GM20000 (cell line): ENCODE results near the gene VWA8.
"Not testable (repeated sequence)": the region's sequence is repeated elsewhere in the genome, so short reads cannot be mapped to it uniquely, and the experiment has no call there.

Experiments
- DNase-seq: peaks from one replicate; pipeline ENCODE4 v3.0.0; 2012; ENCODE audit warnings: low spot score
- TF ChIP-seq, protein P1 (sequence below): IDR thresholded peaks from 2 replicates; pipeline ENCODE4 v1.5.1; 2012; ENCODE audit warnings: mild to moderate bottlenecking, control low read depth; ENCODE audit errors: extremely low read depth, missing control alignments

Gene VWA8

DNA sequence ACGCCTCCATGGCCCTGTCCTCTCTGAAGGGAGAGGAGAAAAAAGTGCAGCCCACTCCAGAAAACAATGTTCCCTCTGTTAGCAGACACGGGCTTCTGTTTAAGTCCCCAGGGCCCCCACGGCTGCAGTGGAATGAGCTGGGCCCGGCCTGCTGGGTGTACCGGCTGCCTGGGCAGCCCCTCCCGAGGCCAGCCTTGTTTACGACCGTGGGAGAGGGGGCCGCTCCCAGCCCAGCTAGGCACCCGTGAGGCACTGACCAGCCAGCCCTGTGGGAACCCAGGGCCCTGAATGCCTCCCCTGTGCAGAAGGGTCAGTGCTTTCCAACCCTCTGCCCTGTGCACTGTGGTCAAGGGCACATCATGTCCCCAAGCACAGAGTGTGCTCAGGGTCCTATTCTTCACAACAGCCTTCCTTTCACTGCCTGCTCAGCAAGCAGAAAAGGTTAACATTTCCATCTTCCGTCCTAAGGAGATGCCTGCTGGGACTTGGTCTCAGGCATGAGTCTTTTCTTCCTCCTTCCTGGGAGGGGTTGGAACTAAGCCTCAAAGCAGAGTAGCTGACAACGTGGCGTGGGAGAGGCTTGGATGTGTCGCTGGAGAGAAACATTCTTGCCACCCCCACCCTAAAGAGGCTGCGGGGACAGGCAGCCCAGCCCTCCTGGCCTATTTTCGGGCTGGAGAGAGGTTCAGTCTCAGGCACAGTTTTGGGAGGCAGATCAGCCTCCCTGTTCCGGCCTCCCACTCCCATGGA lies 413.5 kb downstream of the VWA8 start:
- DNase-seq, result no peak
- TF ChIP-seq, protein P1, sequence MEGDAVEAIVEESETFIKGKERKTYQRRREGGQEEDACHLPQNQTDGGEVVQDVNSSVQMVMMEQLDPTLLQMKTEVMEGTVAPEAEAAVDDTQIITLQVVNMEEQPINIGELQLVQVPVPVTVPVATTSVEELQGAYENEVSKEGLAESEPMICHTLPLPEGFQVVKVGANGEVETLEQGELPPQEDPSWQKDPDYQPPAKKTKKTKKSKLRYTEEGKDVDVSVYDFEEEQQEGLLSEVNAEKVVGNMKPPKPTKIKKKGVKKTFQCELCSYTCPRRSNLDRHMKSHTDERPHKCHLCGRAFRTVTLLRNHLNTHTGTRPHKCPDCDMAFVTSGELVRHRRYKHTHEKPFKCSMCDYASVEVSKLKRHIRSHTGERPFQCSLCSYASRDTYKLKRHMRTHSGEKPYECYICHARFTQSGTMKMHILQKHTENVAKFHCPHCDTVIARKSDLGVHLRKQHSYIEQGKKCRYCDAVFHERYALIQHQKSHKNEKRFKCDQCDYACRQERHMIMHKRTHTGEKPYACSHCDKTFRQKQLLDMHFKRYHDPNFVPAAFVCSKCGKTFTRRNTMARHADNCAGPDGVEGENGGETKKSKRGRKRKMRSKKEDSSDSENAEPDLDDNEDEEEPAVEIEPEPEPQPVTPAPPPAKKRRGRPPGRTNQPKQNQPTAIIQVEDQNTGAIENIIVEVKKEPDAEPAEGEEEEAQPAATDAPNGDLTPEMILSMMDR, result no peak

DNA sequence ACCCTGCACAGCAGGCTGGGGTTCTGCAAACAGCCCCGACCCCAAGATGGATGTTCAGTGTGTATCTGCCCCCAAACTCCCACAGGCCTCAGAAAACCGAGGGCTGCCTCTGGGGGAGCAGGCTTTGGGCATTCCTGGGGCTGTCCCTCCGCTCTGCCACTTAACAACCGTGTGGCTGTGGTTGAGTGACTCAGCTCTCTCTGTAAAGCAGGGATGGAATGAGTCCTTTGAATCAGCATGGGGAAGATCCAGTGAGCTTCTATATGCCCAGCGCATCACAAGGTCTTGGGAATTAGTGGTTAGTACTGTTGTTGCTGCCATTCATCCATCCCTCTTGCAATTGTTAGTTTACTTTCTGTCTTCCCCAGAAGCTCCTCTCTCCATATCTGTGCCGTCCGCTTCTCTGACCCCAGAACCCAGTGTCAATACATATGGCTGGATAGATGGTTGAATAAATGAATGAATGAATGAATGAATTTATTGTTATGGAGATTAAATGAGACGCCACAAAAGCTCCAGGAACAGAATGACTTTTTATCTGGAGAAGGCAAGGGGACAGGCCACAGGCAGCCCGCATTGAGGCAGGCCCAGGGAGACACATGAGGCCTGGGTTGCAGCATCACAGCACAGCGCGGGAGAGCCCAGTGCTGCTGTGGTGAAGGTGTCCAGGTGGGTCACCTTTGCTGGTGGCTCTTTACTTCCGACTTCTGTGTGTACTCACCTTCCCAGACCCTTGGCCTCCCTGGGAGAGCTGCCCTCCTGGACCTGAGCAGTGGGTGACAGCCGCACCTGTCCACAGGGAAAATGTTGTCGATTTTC lies 414.3 kb downstream of the VWA8 start:
- TF ChIP-seq, protein P1, result no peak
- DNase-seq, result no peak

DNA sequence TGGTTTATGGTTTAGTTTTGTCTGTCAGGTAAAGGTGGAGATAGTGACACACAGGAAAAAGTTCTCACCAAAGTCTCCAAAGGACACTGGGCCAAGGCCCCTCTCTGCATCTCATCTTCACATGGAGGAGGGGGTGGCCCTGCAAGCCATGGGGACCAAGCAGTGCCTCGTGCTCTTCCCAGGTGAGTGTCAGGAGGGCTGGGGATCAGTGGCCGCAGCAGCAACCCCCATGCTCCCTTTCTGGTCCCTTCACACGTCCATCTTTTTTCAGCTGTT lies 415.5 kb downstream of the VWA8 start:
- DNase-seq, result no peak
- TF ChIP-seq, protein P1, result no peak

DNA sequence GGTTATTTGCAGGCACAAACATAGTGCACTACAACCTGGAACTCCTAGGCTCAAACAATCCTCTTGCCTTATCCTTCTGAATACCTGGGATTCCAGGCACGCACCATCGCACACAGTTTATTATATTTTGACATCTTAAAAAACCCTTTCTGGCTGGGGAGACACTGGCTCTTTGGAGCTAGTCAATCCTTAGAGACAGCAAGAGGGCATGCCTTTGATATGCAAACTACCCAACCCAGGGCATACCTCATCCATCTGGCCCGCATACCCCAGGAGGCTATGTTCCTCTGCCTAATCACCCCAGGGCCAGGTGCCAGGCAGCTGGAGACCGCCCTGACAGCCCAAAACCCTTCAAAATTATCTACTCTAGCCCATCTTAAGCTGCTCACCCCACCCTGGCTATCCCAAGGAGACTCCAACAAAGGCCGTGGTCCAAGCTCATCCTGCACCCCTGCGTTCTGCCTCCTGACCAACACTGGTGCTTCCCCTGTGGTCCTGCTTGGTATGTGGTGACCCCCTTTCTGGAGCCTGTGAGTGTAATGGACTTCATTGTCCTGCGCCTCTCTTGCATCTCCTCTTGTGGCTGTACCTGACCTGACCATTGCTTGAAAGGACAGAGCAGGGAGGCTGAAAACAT lies 417.1 kb downstream of the VWA8 start:
- TF ChIP-seq, protein P1, result no peak
- no peak for DNase-seq

DNA sequence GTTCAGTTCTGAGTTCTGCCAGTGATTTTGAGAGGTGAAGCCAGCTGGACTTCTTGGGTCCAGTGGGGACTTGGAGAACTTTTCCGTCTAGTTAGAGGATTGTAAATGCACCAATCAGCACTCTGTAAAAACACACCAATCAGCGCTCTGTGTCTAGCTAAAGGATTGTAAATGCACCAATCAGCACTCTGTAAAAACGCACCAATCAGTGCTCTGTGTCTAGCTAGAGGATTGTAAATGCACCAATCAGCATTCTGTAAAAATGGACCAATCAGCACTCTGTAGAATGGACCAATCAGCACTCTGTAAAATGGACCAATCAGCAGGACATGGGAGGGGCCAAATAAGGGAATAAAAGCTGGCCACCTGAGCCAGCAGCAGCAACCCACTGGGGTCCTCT lies 418.1 kb downstream of the VWA8 start:
- not testable (repeated sequence) for DNase-seq

DNA sequence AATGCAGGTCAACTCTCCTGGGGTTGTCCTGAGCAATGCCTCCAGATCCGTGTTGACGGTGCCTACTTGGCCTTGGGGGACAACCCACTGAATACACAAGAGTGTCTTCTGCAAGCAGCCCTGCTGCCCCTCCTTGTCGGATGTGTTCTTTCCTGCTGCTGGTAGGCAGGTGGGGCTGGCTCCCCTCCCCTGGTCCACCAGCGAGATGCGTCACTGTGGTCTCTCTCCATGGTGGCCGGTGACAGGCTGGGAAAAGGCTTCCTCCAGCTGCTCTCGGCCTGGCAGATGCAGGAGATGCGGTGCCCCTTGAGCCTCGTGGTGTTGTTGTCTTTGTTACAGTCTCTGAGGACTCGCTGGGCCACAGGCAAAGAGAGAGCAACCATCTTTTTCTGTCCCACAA lies 418.6 kb downstream of the VWA8 start:
- no peak for DNase-seq
- TF ChIP-seq, protein P1, result no peak

DNA sequence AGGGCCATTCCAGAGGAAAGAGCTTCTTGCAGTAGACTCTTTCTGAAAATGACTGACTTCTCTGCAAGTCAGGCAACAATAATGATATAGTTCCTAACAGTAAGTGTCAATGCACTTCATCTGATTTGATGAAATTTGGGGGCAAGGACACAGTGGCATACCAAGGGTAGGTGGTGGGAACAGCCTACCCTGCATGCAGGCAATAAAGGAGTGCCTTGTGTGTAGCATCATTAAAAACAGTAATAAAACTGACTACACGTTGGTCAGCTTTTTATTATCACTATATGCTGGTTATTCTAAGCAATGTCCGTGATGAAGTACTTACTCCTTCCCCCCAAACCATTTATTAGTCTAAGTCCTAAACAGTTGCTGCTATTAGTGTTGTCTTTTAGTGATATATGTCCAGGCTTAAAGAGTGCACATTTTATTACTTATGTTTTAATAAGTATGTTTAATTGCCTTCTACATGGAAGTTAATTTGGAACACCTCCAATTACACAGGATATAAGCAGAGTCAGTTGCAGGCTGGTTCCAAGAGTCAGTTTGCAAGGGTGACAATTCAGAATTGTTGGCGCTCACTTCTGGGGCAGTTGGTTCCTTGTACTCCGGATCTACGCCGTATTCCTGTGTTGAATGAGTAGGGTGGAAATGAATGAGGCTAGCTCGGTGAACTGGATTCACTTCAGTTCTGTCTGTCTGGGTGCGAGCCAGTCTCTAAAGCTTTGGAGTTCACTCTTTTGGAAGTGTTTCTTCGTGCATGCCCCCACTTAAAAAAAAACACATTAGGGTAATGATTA lies 419.6 kb downstream of the VWA8 start:
- TF ChIP-seq, protein P1, result no peak
- DNase-seq, result no peak

DNA sequence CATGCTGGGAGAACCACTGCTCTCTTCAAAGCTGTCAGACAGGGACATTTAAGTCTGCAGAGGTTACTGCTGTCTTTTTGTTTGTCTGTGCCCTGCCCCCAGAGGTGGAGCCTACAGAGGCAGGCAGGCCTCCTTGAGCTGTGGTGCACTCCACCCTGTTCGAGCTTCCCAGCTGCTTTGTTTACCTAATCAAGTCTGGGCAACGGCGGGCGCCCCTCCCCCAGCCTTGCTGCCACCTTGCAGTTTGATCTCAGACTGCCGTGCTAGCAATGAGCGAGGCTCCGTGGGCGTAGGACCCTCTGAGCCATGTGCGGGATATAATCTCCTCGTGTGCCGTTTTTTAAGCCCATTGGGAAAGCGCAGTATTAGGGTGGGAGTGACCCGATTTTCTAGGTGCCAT lies 420.7 kb downstream of the VWA8 start:
- not testable (repeated sequence) for DNase-seq
